HK-2 (cell line): Measurements from ENCODE around the gene TRPM1.

Source experiments
- DNase-seq: peaks from one replicate; pipeline ENCODE4 v3.0.0-alpha.2; 2018; ENCODE audit not compliant: unreplicated experiment

The TRPM1 gene

GRCh38 chr15:31101262-31102038 lies at the start of gene TRPM1:
TRPM1 (minus strand) TSS chr15:31101725; CDS start chr15:31081355, 20,370 bp downstream.
- DNase-seq, result no peak

DNA sequence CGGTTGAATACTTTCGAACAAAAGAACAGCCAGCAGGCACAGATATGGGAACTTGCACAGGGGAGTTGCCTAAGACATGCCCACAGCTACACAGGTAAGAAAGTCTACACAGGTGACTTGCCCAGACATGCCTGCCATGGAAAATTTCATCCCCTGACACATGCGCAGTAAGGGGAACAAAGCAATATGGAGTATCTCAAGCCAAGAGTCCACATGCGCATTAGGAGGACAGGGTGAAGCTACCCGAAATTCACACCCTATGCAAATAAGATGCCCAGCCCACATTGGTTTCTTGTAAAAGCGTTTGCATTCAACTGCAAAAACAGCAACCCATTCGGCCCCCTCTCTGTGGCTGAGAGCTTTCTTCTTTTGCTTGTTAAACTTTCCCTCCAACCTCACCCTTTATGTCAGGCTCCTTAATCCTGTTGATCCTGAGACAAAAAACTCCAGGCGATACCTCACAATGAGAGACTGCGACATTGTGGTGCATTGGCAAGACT lies 49.3 kb upstream of the TRPM1 start:
- no peak for DNase-seq

GRCh38 chr15:31149987-31150386 lies 48.5 kb upstream of the TRPM1 start:
- no peak for DNase-seq

DNA sequence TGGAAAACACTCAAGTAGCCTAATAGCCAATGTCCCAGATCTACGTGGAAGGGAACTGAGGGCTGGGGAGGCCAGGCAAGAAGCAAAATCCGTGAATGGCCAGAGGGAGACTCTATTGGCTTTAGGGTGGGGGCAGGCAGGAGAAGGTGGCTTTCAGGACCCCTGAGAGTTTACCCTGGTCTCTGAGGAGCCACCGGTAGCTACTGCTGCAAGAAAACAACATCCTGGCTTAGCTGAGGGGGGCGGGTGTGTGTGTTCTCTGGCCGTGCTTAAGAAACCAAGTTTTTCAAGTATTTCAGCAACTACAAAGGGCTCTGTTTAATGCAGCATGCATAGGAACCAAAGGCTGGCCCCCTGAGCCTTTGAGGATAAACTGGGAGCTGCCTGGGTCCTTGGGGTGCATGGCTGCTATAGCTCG lies 47.6 kb upstream of the TRPM1 start:
- DNase-seq, result no peak

DNA sequence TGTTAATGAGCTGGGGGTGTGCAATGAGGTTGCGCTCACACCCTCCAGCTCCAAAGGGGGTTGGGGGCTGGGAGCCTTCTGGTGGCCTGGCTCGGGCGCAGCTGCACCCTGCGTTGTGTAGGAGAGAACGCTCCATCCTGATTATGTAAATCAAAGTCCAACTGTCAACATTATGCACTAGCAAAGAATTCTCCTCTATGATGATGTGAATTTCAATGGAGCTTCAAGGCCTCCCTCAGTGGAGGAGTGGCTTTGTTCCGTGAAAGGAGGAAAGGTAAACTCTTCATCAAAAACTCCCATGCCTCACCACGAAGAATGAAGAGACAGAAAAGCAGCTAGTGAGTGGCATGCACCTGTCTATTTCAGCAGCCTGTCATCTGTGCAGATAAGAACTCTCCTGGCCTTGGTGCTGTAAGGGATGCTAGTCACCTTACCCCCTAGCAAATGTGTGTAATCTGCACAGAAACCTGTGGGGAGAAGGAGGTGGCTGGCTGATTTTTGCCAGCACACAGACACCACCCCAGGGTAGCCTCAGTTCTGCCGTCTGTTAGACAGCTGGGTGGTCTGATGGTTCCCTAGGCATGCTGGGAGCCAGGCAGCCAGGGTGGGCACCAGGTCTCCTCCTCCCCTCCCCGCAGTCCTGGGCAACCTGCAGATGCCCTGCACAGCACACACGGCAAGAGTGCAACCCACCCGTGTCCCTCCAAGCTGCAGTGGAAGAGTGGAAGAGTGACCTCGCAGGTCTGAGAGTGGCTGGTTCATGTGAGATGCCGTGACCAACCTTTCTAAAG lies 47.0 kb upstream of the TRPM1 start:
- DNase-seq, result no peak

- DNase-seq, result no peak
Measured at GRCh38 chr15:31147944-31148296, 46.4 kb upstream of the TRPM1 start.

GRCh38 chr15:31147456-31147855 lies 45.9 kb upstream of the TRPM1 start:
- no peak for DNase-seq

GRCh38 chr15:31145271-31145911 lies 43.9 kb upstream of the TRPM1 start:
- DNase-seq, result no peak

DNA sequence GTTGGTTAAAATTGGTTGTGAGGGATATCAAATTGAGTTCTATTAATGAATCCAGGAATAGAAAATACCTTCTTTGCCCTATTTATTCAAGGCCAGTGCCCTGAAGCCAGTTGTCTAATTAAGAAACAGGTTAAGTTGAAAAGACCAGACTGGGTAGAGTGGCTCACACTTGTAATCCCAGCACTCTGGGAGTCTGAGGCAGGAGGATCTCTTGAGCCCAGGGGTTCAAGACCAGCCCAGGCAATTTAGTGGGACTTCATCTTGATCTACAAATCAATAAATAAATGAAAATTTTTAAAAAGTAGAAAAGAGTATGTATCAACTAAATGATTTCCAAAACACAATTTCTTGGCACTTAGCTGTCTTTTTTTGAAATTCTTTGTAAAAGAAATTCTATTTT lies 40.3 kb upstream of the TRPM1 start:
- no peak for DNase-seq

DNA sequence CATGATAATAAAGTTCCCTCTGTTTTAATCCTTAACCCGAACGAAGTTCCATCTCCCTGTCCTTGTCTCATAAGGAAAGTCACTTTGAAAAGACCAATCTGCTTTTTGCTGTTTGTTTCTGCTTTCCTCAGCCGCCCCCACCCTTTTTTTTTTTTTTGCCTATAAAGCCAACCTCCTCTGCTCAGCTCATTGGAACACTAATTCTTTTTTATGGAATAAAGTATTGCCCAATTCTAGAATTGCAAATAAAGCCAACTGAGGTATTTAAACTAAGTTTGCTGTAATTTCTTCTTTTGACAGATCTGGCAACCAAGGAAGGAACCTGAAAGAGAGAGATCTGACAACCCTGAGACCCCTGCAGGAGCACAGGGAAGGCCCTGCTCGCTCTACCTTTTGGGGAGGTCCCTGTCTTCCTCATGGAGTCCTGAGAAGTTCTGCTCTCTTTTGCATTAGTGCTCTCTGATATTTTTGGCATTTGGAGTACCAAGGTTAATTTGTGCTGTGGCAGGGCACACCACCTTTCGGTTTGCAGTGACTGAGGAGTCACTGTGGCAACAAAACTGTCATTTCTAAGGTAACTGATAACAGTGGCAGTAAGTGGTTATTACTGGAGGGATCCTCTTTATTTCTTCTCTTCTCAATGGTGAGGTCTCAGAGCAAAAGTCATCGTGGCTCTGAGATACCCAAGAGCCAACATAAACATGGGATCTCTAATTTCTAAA lies 35.2 kb upstream of the TRPM1 start:
- no peak for DNase-seq

DNA sequence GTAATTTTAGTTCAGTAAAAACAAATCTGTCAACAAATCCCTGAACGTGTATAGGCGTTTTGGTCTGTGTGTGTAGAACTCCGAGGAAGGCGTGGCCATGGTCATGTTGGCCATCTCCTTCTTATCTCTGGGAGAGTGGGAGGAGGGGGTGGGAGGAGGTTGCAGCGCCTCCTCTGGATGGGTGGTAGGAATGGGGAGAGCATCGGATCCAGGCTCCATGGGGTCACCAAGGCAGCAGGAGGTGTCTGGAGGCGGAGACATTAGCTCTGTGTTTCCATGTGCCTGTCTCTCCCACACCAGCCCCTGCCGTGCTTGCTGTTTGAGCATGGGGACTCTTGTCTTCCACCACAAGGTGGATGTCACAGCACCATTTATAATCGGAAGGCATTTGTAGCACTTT lies 34.5 kb upstream of the TRPM1 start:
- DNase-seq, result no peak

- DNase-seq, result no peak
Measured at GRCh38 chr15:31135523-31135922, 34.0 kb upstream of the TRPM1 start.

- DNase-seq, result no peak
Measured at GRCh38 chr15:31133890-31134289, 32.4 kb upstream of the TRPM1 start.

DNA sequence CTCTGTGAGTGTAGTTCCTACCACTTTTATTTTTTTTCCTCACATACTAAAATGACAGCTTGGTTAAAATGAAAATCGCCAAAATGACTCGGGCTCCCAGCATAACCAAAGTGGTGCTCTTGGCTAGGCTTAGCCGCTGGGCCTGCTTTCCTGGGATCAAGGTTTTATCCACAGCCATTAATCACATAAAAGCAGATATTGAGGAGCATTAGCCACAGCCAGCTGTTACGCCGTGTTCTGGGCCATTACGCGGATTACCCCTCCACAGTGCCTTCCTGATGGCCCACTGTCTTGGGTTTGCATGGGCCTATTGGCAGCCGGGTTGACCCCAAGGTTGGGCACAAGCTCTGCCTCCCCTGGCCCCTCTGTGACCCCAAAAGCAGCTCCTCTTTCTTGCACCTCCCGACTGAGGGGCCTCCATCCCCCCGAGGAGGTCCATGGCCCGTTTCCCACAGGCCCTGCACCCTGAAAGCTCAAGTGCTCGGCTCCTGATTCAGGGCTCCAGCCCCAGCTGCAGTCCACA lies 30.4 kb upstream of the TRPM1 start:
- no peak for DNase-seq

- no peak for DNase-seq
Measured at GRCh38 chr15:31130576-31131237, 29.2 kb upstream of the TRPM1 start.

DNA sequence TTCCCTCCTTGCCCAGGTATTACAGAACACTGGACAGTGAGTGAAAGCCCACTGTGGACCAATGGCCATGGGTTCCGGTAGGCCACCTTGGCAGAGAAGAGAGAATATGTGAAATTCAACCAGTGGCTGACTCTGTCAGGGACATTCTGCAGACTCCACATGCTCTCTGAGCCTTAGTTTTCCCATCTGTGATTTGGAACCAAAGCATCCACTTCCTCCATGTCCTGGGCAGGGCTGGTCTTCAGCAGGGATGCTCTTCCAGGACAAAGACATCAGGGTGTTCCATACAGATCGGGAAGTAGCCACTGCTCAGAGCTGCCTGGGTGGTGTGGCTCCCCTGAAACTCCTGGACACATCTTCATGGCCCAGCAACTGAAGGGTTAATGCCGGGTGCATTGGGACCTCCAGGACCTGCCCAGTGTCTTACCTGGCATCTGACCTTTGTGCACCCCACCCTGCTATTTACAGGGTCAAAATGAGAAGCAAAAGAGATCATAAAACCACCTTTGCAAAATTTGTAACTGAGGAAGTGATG lies 28.3 kb upstream of the TRPM1 start:
- no peak for DNase-seq

DNA sequence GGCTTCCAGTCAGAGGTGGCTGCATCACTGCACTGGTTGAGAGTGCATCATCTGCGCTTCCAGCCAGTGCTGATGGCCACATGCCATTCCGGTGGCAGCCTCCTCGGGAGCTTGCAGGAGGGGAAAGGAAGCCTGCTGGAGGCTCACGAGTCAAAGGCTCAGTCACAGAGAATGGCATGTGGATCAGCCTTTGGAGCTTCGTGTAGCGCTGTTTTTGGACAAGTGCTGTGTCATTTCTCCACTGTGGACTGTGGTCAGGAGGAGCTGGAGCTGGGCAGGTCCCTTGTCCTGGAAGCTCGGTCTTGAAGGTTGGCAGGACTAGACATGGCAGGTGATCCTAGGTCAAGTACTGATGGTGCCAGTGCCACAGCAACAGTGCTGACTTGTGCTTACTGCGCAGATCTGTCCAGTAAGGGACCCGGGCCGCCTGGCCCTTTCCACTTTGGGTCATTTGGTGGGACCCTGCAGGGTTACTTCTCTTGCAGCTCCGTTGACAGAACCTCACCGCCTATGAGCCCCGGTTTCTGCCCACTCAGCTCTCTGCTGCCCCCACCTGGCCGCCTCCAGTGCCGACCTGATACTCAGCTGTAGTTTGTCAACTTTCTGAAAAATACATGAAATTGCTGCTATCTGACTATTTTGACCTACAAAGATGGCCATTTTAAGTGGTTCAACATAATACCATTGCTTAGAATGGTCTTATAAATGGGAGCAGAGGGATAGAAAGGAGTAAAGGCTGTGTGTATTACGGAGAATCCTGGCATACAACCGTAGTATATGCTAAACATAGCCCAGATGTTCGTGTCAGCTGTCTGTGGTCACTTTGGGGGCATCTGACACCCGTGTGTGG lies 27.6 kb upstream of the TRPM1 start:
- DNase-seq, result peak; percentile 57

DNA sequence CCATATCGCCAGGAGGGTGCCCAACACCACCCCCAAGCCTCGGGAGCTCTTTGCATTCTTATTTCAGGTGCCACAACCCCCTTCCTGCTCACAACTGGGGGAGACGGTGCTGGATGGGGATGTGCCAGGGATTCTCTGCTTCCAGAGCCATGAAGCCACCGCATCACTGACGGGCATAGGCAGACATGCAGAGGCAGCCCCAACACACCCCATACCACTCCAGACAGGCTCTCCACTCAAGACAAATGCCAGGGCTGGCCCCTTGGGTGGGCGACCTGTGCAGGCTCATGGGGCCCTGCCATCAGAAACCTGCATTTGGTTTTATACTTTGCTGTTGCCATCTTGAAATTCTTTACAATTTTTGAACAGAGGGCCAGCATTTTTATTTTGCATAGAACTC lies 27.0 kb upstream of the TRPM1 start:
- no peak for DNase-seq

GRCh38 chr15:31127596-31128261 lies 26.2 kb upstream of the TRPM1 start:
- DNase-seq, result no peak
